Colonic mucosa (tissue), 4 donors: ENCODE results near the gene MRPS5. TPM values are rescaled to one million over a fixed set of nuclear protein-coding genes. Genes with fewer than 3 reads are reported as not detected.
A peak's percentile ranks its signal among the peaks of the same experiment; 100 is the strongest.

Experiments
- DNase-seq: peaks from one replicate; pipeline ENCODE4 v3.0.0-alpha.2; 2020
- H3K27ac ChIP-seq: fragments of 200-600 bp; one replicate; pipeline ENCODE4 v1.8.0; 2021
- H3K27me3 ChIP-seq: fragments of 200-600 bp; one replicate; pipeline ENCODE4 v1.8.0; 2021
- H3K36me3 ChIP-seq: fragments of 200-600 bp; one replicate; pipeline ENCODE4 v1.8.0; 2021
- H3K4me1 ChIP-seq: fragments of 200-600 bp; one replicate; pipeline ENCODE4 v1.8.0; 2021; ENCODE audit warnings: mild to moderate bottlenecking
- H3K4me3 ChIP-seq: fragments of 200-600 bp; one replicate; pipeline ENCODE4 v1.8.0; 2021
- H3K9ac ChIP-seq, 2 donors: one replicate each; pipeline ENCODE4 v1.7.0; 2013; ENCODE audit warnings: control low read depth in 2 of 2, low read depth in 2 of 2, low read length in 2 of 2
- H3K9me3 ChIP-seq: fragments of 200-600 bp; one replicate; pipeline ENCODE4 v1.8.0; 2021
- intact Hi-C: fragments of 100-400 bp; cut with DNase I; formaldehyde crosslinking; loops from one replicate; pipeline ENCODE4 v1.14.1; 2022
- total RNA-seq, 2 donors: library from RNA; stranded (reverse); fragmentation: NEBNext Ultra II Directional in 1 of 2; extraction: Animal tissue kit (Norgen Biotek cat#: 25700) in 1 of 2; gene quantifications; one replicate each; pipeline ENCODE4 v1.2.1, GENCODE V29; 2021
- TF ChIP-seq, protein P1 (sequence below): fragments of 200-600 bp; IDR thresholded peaks from one replicate; pipeline ENCODE4 v1.8.0; 2022; ENCODE audit warnings: antibody characterized with exemption, mild to moderate bottlenecking
- donor health status: healthy.
- donor health status: DM: no; HTN: no; CAD: no.
- donor health status: DM: no; HTN: no; CAD: no.

MRPS5 gene
- total RNA-seq, 2 donors from 2014 or later = 68.8 to 87.3 TPM

DNA sequence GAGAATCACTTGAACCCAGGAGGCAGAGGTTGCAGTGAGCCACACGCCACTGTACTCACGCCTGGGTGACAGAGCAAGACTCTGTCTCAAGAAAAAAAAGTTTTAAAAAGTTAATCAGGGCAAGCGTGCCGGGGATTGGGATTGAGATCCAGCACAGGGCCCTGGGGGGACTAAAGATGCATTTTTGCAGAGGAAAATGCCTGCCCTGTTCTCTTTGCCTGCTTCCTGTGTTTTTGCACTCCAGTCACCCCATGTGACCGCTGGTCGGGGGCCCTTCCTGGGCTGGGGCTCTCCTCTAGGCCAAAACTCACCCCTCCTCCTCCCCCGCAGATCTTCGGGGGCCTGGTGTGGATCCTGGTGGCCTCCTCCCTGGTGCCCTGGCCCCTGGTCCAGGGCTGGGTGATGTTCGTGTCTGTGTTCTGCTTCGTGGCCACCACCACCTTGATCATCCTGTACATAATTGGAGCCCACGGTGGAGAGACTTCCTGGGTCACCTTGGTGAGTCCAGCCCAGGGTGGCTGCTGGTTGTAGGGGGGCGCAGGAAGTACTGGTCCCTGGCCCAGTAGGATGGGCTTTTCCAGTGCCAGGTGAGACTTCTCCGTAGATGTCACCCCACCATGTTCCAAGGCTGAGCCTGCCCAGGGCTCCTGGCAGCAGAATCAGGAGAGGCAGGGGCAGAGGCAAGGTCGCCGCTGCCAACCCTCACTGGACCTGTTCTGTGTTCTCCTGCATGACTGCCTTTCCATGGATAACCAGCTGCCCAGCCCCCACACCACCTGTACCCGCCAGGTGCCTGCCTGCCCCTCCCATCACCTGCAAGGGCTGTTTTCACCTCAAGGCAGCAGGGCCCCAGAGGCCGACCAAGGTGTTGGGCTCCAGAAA lies 73.7 kb downstream of the MRPS5 start:
- no peak overlapping the region for H3K9ac ChIP-seq
- intact Hi-C loops = no loop called here
- H3K36me3 ChIP-seq = no peaks in the 10 kb centered on the region
- H3K9me3 ChIP-seq = no peaks in the 10 kb centered on the region
- H3K27me3 ChIP-seq = no peaks in the 10 kb centered on the region
- no peaks in the 10 kb centered on the region for H3K4me1 ChIP-seq
- no peak for DNase-seq
- H3K4me3 ChIP-seq = no peak overlapping the region
- H3K27ac ChIP-seq = no peak overlapping the region
- TF ChIP-seq, protein P1, sequence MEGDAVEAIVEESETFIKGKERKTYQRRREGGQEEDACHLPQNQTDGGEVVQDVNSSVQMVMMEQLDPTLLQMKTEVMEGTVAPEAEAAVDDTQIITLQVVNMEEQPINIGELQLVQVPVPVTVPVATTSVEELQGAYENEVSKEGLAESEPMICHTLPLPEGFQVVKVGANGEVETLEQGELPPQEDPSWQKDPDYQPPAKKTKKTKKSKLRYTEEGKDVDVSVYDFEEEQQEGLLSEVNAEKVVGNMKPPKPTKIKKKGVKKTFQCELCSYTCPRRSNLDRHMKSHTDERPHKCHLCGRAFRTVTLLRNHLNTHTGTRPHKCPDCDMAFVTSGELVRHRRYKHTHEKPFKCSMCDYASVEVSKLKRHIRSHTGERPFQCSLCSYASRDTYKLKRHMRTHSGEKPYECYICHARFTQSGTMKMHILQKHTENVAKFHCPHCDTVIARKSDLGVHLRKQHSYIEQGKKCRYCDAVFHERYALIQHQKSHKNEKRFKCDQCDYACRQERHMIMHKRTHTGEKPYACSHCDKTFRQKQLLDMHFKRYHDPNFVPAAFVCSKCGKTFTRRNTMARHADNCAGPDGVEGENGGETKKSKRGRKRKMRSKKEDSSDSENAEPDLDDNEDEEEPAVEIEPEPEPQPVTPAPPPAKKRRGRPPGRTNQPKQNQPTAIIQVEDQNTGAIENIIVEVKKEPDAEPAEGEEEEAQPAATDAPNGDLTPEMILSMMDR = no peak

DNA sequence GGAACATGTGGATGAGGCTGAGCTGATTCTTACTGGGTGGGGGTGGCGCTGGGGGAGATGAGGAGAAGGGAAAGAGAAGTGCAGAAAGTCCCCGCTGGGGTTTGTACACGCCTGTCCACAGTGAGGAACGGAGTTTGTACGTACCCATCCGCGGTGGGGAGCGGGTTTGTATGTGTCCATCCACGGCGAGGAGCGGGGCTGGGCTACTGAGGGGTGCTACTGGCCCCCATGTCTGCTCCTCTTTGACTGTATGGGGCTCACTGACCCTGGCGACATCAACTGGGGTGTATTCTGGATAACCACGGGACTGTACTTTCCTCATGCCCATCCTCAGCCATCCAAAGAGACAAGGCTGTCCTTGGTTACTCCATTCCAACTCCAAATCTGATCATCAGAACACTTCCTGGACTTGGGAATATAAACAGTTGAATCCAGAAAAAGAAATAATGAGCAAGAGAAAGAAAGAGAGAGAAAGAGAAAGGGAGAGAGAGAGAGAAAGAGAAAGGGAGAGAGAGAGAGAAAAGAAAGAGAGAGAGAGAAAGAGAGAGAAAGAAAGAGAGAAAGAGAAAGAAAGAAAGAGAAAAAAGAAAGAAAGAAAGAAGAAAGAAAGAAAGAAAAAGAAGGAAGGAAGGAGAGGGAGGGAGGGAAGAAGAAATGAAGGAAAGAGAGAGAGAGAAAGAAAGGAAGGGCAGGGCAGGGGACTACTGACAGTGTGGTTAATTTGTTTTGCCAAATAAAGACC lies 75.1 kb downstream of the MRPS5 start:
- Histone ChIP-seq H3K9ac (no peak overlapping the region), H3K36me3 (no peaks in the 10 kb centered on the region), H3K4me3 (no peak overlapping the region), H3K9me3 (no peaks in the 10 kb centered on the region), H3K27ac (no peak overlapping the region), H3K4me1 (no peaks in the 10 kb centered on the region), H3K27me3 (no peaks in the 10 kb centered on the region)
- TF ChIP-seq, protein P1 = no peak
- intact Hi-C loops = no loop called here
- DNase-seq = no peak

DNA sequence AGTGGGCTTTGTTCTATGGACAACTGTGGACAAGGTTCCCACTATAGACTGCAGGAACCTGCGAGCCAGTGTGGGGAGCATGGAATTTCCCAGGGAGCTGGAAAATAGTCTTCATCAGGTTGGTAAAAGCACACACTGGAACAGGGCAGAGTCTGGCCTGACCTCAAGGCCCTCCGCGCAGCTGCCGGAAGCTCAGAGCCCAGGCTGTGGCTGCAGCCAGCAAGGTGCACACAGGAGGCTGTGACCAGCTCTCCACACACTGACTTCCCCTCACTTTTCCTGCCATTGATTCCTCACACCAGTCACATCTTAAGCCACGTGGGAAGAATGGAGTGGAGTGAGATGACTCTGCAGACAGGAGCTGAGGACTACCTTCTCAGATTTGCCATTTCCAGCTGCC lies 77.0 kb downstream of the MRPS5 start:
- Histone ChIP-seq H3K9ac (no peak overlapping the region), H3K4me1 (no peaks in the 10 kb centered on the region)

DNA sequence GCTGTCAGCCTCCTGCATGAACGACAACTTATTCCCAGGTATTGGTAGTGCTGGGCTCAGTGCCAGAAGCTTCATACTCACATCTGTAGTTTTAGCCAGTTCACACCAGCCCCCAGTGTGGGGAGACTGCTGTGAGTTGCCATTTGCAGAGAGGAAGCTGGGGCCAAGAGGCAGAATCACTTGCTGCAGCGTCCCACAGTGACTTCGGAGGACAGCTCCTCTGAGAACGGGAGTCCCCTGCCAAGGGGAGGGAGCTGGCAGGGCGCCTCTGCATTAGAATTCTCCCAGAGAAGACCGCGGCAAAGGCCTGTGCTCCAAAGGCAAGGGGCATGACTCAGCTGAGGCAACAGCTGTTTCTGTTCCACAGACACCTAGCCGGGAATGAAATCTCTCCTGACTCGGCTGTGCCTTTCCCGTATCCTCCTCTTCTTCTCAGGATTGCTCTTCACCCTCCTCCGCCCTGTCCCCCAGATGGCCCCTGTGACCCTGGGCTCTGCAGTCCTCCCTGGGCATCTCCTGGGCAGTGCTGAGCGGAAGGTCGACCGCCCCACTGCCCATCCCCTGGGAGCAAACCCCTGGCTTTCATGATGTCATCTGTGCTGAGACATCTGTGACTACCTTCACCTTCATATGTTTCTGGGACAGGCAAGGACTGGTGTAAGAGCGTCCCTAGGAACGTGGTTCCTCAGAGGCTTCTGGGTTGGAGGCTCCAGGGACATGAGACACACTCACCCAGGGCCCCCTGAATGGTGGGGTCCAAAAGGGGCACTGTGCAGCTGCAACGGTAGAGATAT lies 78.1 kb downstream of the MRPS5 start:
- intact Hi-C loops = no loop called here
- H3K27me3 ChIP-seq = no peaks in the 10 kb centered on the region
- no peak overlapping the region for H3K27ac ChIP-seq
- peak; percentile 37 for DNase-seq
- H3K36me3 ChIP-seq = no peaks in the 10 kb centered on the region
- no peak overlapping the region for H3K4me3 ChIP-seq
- no peaks in the 10 kb centered on the region for H3K4me1 ChIP-seq
- no peaks in the 10 kb centered on the region for H3K9me3 ChIP-seq
- TF ChIP-seq, protein P1 = no peak
- H3K9ac ChIP-seq = no peak overlapping the region

More for the DNA sequence above, 77.0 kb downstream of the MRPS5 start:
- no peaks in the 10 kb centered on the region for H3K9me3 ChIP-seq
- no peak overlapping the region for H3K27ac ChIP-seq
- intact Hi-C loops = no loop called here
- no peak for DNase-seq
- H3K27me3 ChIP-seq = no peaks in the 10 kb centered on the region
- TF ChIP-seq, protein P1 = no peak
- H3K36me3 ChIP-seq = no peaks in the 10 kb centered on the region
- no peak overlapping the region for H3K4me3 ChIP-seq
